IMR-90 (cell line): ENCODE results near the gene NAGLU. TPM values are rescaled to one million over a fixed set of nuclear protein-coding genes. Genes with fewer than 3 reads are reported as not detected.

ENCODE experiments used
- ATAC-seq: fragments of 200-7000 bp; cut with Tn5 transposase; 2 replicates; pipeline ENCODE4 v1.9.1; 2020; ENCODE audit warnings: low read depth, mild to moderate bottlenecking, moderate library complexity
- Bru-seq: library from RNA; stranded (reverse); fragments of 400-500 nt; gene quantifications from one replicate; lab custom pipeline; 2021; lab: Mats Ljungman, UMichigan
- BruChase-seq, 2 experiments: library from RNA; stranded (reverse); fragments of 400-500 nt; gene quantifications; one replicate each; lab custom pipeline; 2021; lab: Mats Ljungman, UMichigan
- BruUV-seq: library from RNA; stranded (reverse); fragments of 400-500 nt; replicated peaks from 2 replicates; lab custom pipeline; 2021; lab: Mats Ljungman, UMichigan
- CTCF ChIA-PET: fragments of 300-600 bp; formaldehyde crosslinking; extraction: SDS; loops from one replicate; lab custom pipeline; 2021; ENCODE audit warnings: antibody characterized with exemption; lab: Yijun Ruan, JAX
- POLR2A ChIA-PET: fragments of 300-600 bp; sonication (Branson Sonifier 250); formaldehyde crosslinking; loops from one replicate; lab custom pipeline; 2022; ENCODE audit warnings: antibody characterized with exemption; ENCODE audit not compliant: unreplicated experiment; lab: Charles Lee
- DNase-seq: peaks from one replicate; pipeline ENCODE4 v3.0.0; 2013
- H2AFZ ChIP-seq: replicated peaks from 2 replicates; pipeline ENCODE3; 2013; ENCODE audit warnings: low read length, mild to moderate bottlenecking; ENCODE audit not compliant: poor library complexity
- H2AK5ac ChIP-seq: 2 replicates; pipeline ENCODE4 v1.6.1; 2013; ENCODE audit warnings: low read depth, low read length, inconsistent platforms
- H2AK9ac ChIP-seq: replicated peaks from 2 replicates; pipeline ENCODE3; 2013; ENCODE audit warnings: mild to moderate bottlenecking, low read depth, low read length, moderate library complexity; ENCODE audit not compliant: poor library complexity
- H2BK120ac ChIP-seq: 2 replicates; pipeline ENCODE4 v1.6.1; 2013; ENCODE audit warnings: low read depth, low read length, inconsistent platforms
- H2BK15ac ChIP-seq: 3 replicates; pipeline ENCODE4 v1.6.1; 2013; ENCODE audit warnings: low read depth, low read length, inconsistent platforms
- H2BK20ac ChIP-seq: 2 replicates; pipeline ENCODE4 v1.6.1; 2013; ENCODE audit warnings: low read depth, mild to moderate bottlenecking, inconsistent platforms, low read length, moderate library complexity
- H2BK5ac ChIP-seq: 2 replicates; pipeline ENCODE4 v1.6.1; 2013; ENCODE audit warnings: mild to moderate bottlenecking, low read depth, low read length, inconsistent platforms; ENCODE audit not compliant: poor library complexity, severe bottlenecking
- H3K14ac ChIP-seq: replicated peaks from 2 replicates; pipeline ENCODE4 v1.6.1; 2013; ENCODE audit warnings: low read depth, low read length, inconsistent platforms
- H3K18ac ChIP-seq: 2 replicates; pipeline ENCODE4 v1.6.1; 2013; ENCODE audit warnings: low read depth, low read length, control low read depth
- H3K23ac ChIP-seq: 2 replicates; pipeline ENCODE4 v1.6.1; 2013; ENCODE audit warnings: low read depth, low read length, inconsistent platforms
- H3K27ac ChIP-seq: 2 replicates; pipeline ENCODE4 v1.5.1; 2013; ENCODE audit warnings: mild to moderate bottlenecking, control low read depth, low read length; ENCODE audit not compliant: insufficient read depth
- H3K27me3 ChIP-seq: 2 replicates; pipeline ENCODE4 v1.6.1; 2013; ENCODE audit warnings: low read length; ENCODE audit not compliant: control insufficient read depth, insufficient read depth
- H3K36me3 ChIP-seq: 2 replicates; pipeline ENCODE4 v1.6.1; 2013; ENCODE audit warnings: low read length, mixed read lengths; ENCODE audit not compliant: control insufficient read depth, insufficient read depth
- H3K4ac ChIP-seq: 2 replicates; pipeline ENCODE4 v1.6.1; 2013; ENCODE audit warnings: low read depth, low read length, inconsistent platforms
- H3K4me1 ChIP-seq: 2 replicates; pipeline ENCODE4 v1.6.1; 2013; ENCODE audit warnings: low read length, mixed read lengths; ENCODE audit not compliant: control insufficient read depth, insufficient read depth
- H3K4me2 ChIP-seq: 2 replicates; pipeline ENCODE4 v1.6.1; 2013; ENCODE audit warnings: low read depth, mild to moderate bottlenecking, control low read depth, low read length, moderate library complexity
- H3K4me3 ChIP-seq: 2 replicates; pipeline ENCODE4 v1.5.1; 2013; ENCODE audit warnings: low read depth, mild to moderate bottlenecking, control low read depth, low read length, moderate library complexity; ENCODE audit not compliant: insufficient read depth
- H3K56ac ChIP-seq: 2 replicates; pipeline ENCODE4 v1.6.1; 2013; ENCODE audit warnings: low read length, inconsistent platforms; ENCODE audit not compliant: insufficient read depth; ENCODE audit errors: extremely low read depth
- H3K79me1 ChIP-seq, 2 experiments: 2 replicates each; pipeline ENCODE4 v1.6.1; 2013; ENCODE audit warnings: low read length in 2 of 2, inconsistent platforms in 1 of 2, low read depth in 1 of 2
- H3K9ac ChIP-seq: 2 replicates; pipeline ENCODE4 v1.6.1; 2013; ENCODE audit warnings: low read depth, low read length, control low read depth
- H3K9me1 ChIP-seq: 2 replicates; pipeline ENCODE4 v1.6.1; 2013; ENCODE audit warnings: low read length, inconsistent platforms; ENCODE audit not compliant: insufficient read depth
- H3K9me3 ChIP-seq: 2 replicates; pipeline ENCODE4 v1.6.1; 2013; ENCODE audit warnings: low read length; ENCODE audit not compliant: control insufficient read depth, insufficient read depth
- H4K20me1 ChIP-seq: 2 replicates; pipeline ENCODE4 v1.6.1; 2013; ENCODE audit warnings: low read length, inconsistent platforms; ENCODE audit not compliant: insufficient read depth
- H4K5ac ChIP-seq: 2 replicates; pipeline ENCODE4 v1.6.1; 2013; ENCODE audit warnings: mild to moderate bottlenecking, low read depth, low read length, control low read depth
- H4K8ac ChIP-seq, 2 experiments: 2 replicates each; pipeline ENCODE4 v1.6.1; 2013; ENCODE audit warnings: low read depth in 2 of 2, low read length in 2 of 2, control low read depth in 1 of 2, inconsistent platforms in 1 of 2
- H4K91ac ChIP-seq: 2 replicates; pipeline ENCODE4 v1.6.1; 2013; ENCODE audit warnings: low read depth, low read length, inconsistent platforms; ENCODE audit not compliant: insufficient read depth
- BHLHE40 ChIP-seq: fragments of 150-350 bp; IDR thresholded peaks from 2 replicates; pipeline ENCODE4 v1.6.1; 2016; ENCODE audit warnings: mild to moderate bottlenecking, low read depth, low read length
- CEBPB ChIP-seq: IDR thresholded peaks from 2 replicates; pipeline ENCODE4 v1.6.1; 2012; ENCODE audit warnings: low read depth, low read length, improper control_type of control experiment
- CHD1 ChIP-seq: IDR thresholded peaks from 2 replicates; pipeline ENCODE4 v1.6.1; 2012; ENCODE audit warnings: low read depth, low read length, improper control_type of control experiment
- CTCF ChIP-seq: conservative IDR thresholded peaks from 2 replicates; pipeline ENCODE4 v1.5.1; 2012; ENCODE audit warnings: mild to moderate bottlenecking, low read depth, low read length, improper control_type of control experiment
- ELK1 ChIP-seq: fragments of 150-350 bp; IDR thresholded peaks from 2 replicates; pipeline ENCODE4 v1.6.1; 2016; ENCODE audit warnings: low read depth, mild to moderate bottlenecking, low read length, moderate library complexity, borderline replicate concordance
- FOS ChIP-seq: fragments of 150-350 bp; IDR thresholded peaks from 2 replicates; pipeline ENCODE4 v1.6.1; 2016; ENCODE audit warnings: low read depth, low read length
- MAZ ChIP-seq: IDR thresholded peaks from 2 replicates; pipeline ENCODE4 v1.6.1; 2012; ENCODE audit warnings: low read depth, mild to moderate bottlenecking, low read length, improper control_type of control experiment, moderate library complexity, borderline replicate concordance
- MXI1 ChIP-seq: IDR thresholded peaks from 2 replicates; pipeline ENCODE4 v1.6.1; 2012; ENCODE audit warnings: low read depth, mild to moderate bottlenecking, low read length, moderate library complexity, borderline replicate concordance
- NFE2L2 ChIP-seq: fragments of 150-350 bp; IDR thresholded peaks from 2 replicates; pipeline ENCODE4 v1.6.1; 2016; ENCODE audit warnings: low read depth, mild to moderate bottlenecking, low read length
- POLR2A ChIP-seq: IDR thresholded peaks from 2 replicates; pipeline ENCODE4 v1.6.1; 2012; ENCODE audit warnings: mild to moderate bottlenecking, low read depth, low read length
- RAD21 ChIP-seq: IDR thresholded peaks from 2 replicates; pipeline ENCODE4 v1.6.1; 2012; ENCODE audit warnings: low read length, improper control_type of control experiment
- SMC3 ChIP-seq: fragments of 150-350 bp; IDR thresholded peaks from 2 replicates; pipeline ENCODE4 v1.6.1; 2016; ENCODE audit warnings: low read depth, mild to moderate bottlenecking, antibody characterized with exemption, low read length, moderate library complexity
- USF2 ChIP-seq: fragments of 150-350 bp; IDR thresholded peaks from 2 replicates; pipeline ENCODE4 v1.6.1; 2017; ENCODE audit warnings: mild to moderate bottlenecking, antibody characterized with exemption, low read length, low read depth
- WGBS, 2 experiments: methylation state at CpG; one replicate each; pipeline versions ENCODE4 v1.1.5 to v1.1.7; 2013; ENCODE audit warnings: missing lambda C conversion rate in 2 of 2; ENCODE audit not compliant: insufficient read length in 1 of 2; ENCODE audit errors: extremely low coverage in 2 of 2; 5-methylcytosine and 5-hydroxymethylcytosine counted together
- dilution Hi-C: fragments of 300-500 bp; cut with HindIII; formaldehyde crosslinking; loops from one replicate; pipeline ENCODE4 v1.14.3; 2018; ENCODE audit warnings: low sequenced_read_pairs; ENCODE audit not compliant: unreplicated experiment
- in situ Hi-C: fragments of 300-500 bp; cut with MboI; formaldehyde crosslinking; loops from 3 replicates; pipeline ENCODE4 v1.14.3; 2019; ENCODE audit warnings: low sequenced_read_pairs, inconsistent platforms, mixed read lengths
- intact Hi-C: fragments of 100-400 bp; cut with micrococcal nuclease; formaldehyde crosslinking; loops from 2 replicates; pipeline ENCODE4 v1.10.0; 2022
- long read RNA-seq: library from polyadenylated mRNA; unstranded; transcript quantifications from one replicate; pipeline ENCODE4 v2.0.0, GENCODE V29; 2021; ENCODE audit not compliant: unreplicated experiment
- polyA plus RNA-seq, 3 experiments: library from polyadenylated mRNA; depleted of rRNA; stranded (reverse); fragments of >200 nt; gene quantifications; 2 replicates each; pipeline ENCODE4 v1.2.3, GENCODE V29; 2012; ENCODE audit warnings: low replicate concordance in 1 of 3
- total RNA-seq: library from RNA; depleted of rRNA; stranded (reverse); fragments of >200 nt; gene quantifications from 2 replicates; pipeline ENCODE4 v1.2.3, GENCODE V29; 2012; rRNA removed

Gene NAGLU
- total RNA-seq: 6.5 and 7.5 TPM in 2 replicates
- 29.2 TPM in 2 replicates for polyA plus RNA-seq (2012; rRNA removed)
- 17.3 and 46.5 TPM in 2 replicates for polyA plus RNA-seq (2012; cell fraction: cytosol; rRNA removed)
- 42.7 and 138 TPM in 2 replicates for polyA plus RNA-seq (2012; cell fraction: nucleus; rRNA removed; ENCODE audit: low replicate concordance)
- percentile 68 among the genes with signal in this experiment for Bru-seq, nascent RNA
- percentile 83 among the genes with signal in this experiment for BruChase-seq, experiment 1, labeled RNA remaining after a 6-hour chase
- percentile 67 among the genes with signal in this experiment for BruChase-seq, experiment 2, labeled RNA remaining after a 2-hour chase
- long read RNA-seq, transcript NAGLU-201 (6 exons, 2,544 nt): major isoform, 58 of 100 reads
- long read RNA-seq, partial matches to known transcripts: 15 of 100 reads
- long read RNA-seq, other reads (novel, unspliced or antisense): 23 of 100 reads

GRCh38 chr17:42536048-42536371, at the start of gene NAGLU:
NAGLU (plus strand) TSS chr17:42536241; CDS start chr17:42536273, 32 bp downstream.
- in situ Hi-C loops: no loop called here
- ATAC-seq: peak; percentile 89
- Histone ChIP-seq H3K4me3 (peak within 1 kb of the TSS; percentile 53), H3K4me2 (peak within 1 kb of the TSS; percentile 90), H4K91ac (peak within 1 kb of the TSS; percentile 98), H2AK5ac (peak within 1 kb of the TSS; percentile 99), H2BK5ac (peak within 1 kb of the TSS; percentile 63), H4K20me1 (peaks cover 9% of the 10 kb centered on the region; the same call in 1 of the 2 replicates), H3K14ac (peak within 1 kb of the TSS; percentile 99), H3K4ac (peak within 1 kb of the TSS; percentile 99), H4K8ac (peak within 1 kb of the TSS; percentile 100), H2BK120ac (peak within 1 kb of the TSS; percentile 78), H3K79me1 (peaks cover 16 to 32% of the 10 kb centered on the region in 2 experiments), H3K9me1 (peaks cover 23% of the 10 kb centered on the region), H3K23ac (peak within 1 kb of the TSS; percentile 99), H3K4me1 (peaks cover 16% of the 10 kb centered on the region), H3K36me3 (peaks cover 20% of the 10 kb centered on the region), H3K9me3 (no peaks in the 10 kb centered on the region), H3K27me3 (no peaks in the 10 kb centered on the region), H3K18ac (peak within 1 kb of the TSS; percentile 97), H2AFZ (peak within 1 kb of the TSS; percentile 90), H3K27ac (peak within 1 kb of the TSS; percentile 78), H2BK20ac (peak within 1 kb of the TSS; percentile 93), H3K56ac (peak within 1 kb of the TSS; percentile 63), H3K9ac (peak within 1 kb of the TSS; percentile 81), H4K5ac (peak within 1 kb of the TSS; percentile 100), H2BK15ac (peak within 1 kb of the TSS; percentile 99), H2AK9ac (peak within 1 kb of the TSS; percentile 99)
- POLR2A ChIA-PET: interaction anchor here (1.6 to 1.8 kb wide), 3 partner anchors 16 to 115 kb away, joined by 4 to 6 read pairs (median 4); partner anchors contain the start of gene CAVIN1
- CTCF ChIA-PET: interaction anchor here (0.6 to 1.8 kb wide), 3 partner anchors 9 to 572 kb away, joined by 3 to 6 read pairs (median 3); no protein-coding TSS in a partner anchor
- dilution Hi-C loops: no loop called here
- BruUV-seq: no TSS peak
- DNase-seq: peak; percentile 79
- intact Hi-C loops: no loop called here
- 0% methylated on average over 11 of the region's 40 CpGs; no CpG with 5 or more reads in 1 of the 2 experiments for WGBS, 2 experiments
- TF ChIP-seq CHD1 (no peak), POLR2A (peak; percentile 27; the same call in 1 of the 2 replicates), USF2 (peak; percentile 97), CTCF (no peak), MAZ (peak; percentile 63; the same call in 1 of the 2 replicates), FOS (peak; percentile 27; the same call in 1 of the 2 replicates), CEBPB (no peak), BHLHE40 (peak; percentile 91), MXI1 (no peak), RAD21 (no peak), ELK1 (no peak), SMC3 (no peak), NFE2L2 (no peak)
